ENCODE results near the gene NTM.

- TF ChIP-seq, protein P1, sequence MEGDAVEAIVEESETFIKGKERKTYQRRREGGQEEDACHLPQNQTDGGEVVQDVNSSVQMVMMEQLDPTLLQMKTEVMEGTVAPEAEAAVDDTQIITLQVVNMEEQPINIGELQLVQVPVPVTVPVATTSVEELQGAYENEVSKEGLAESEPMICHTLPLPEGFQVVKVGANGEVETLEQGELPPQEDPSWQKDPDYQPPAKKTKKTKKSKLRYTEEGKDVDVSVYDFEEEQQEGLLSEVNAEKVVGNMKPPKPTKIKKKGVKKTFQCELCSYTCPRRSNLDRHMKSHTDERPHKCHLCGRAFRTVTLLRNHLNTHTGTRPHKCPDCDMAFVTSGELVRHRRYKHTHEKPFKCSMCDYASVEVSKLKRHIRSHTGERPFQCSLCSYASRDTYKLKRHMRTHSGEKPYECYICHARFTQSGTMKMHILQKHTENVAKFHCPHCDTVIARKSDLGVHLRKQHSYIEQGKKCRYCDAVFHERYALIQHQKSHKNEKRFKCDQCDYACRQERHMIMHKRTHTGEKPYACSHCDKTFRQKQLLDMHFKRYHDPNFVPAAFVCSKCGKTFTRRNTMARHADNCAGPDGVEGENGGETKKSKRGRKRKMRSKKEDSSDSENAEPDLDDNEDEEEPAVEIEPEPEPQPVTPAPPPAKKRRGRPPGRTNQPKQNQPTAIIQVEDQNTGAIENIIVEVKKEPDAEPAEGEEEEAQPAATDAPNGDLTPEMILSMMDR (conservative IDR thresholded peaks at IDR 0.05) = no peak
- no peak for TF ChIP-seq ZFX (IDR thresholded peaks at IDR 0.05)
These were observed 926.7 kb downstream of the NTM start for GRCh38 chr11:132296946-132297610.

All from C4-2B (cell line).